HG02885 (cell line): Measurements from ENCODE around the gene WLS.
"Not testable (repeated sequence)": the region's sequence is repeated elsewhere in the genome, so short reads cannot be mapped to it uniquely, and the experiment has no call there.

Experiments
- ATAC-seq: cut with Tn5 transposase; IDR thresholded peaks from one replicate; pipeline ENCODE4 v1.9.1; 2021; ENCODE audit warnings: mild to moderate bottlenecking; ENCODE audit not compliant: unreplicated experiment, poor library complexity

WLS gene

GRCh38 chr1:68173283-68173935, 58.9 kb downstream of the WLS start:
- ATAC-seq: no peak

DNA sequence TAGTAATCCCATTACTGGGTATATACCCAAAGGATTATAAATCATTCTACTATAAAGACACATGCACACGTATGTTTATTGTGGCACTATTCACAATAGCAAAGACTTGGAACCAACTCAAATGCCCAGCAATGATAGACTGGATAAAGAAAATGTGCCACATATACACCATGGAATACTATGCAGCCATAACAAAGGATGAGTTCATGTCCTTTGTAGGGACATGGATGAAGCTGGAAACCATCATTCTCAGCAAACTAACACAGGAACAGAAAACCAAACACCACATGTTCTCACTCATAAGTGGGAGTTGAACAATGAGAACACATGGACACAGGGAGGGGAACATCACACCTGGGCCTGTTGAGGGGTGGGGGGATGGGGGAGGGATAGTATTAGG, 60.5 kb downstream of the WLS start:
- ATAC-seq: not testable (repeated sequence)

DNA sequence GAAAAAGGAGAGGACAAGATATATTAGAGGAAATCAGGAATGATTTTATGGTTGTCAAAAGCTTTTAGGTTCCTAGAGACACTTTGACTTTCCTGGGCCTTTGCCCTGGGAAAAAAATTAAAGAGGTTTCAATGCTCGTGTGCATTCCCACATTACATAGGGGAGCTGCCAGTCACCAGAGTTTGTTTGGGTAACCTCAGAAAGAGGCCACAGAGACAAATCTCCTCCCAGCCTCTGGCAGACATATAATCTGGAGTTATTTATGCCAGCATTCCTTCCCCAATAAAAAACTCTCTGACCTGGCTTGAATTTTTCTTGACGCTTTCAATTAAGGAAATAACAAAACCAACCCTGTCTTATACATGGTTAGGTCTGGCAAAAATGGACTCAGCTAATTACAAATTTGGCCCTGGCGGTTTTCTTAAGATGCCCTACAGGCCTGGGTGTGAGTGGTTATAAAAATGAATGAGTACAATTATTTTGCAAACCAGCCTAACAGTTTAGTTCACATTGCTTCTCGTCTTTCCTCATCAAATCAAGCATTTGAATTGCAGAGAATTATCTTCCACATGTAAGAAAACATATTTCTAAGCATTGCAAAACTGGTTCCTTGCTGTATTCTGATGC, 63.7 kb downstream of the WLS start:
- no peak for ATAC-seq

- ATAC-seq: no peak
Measured at GRCh38 chr1:68167211-68167610, 65.1 kb downstream of the WLS start.

DNA sequence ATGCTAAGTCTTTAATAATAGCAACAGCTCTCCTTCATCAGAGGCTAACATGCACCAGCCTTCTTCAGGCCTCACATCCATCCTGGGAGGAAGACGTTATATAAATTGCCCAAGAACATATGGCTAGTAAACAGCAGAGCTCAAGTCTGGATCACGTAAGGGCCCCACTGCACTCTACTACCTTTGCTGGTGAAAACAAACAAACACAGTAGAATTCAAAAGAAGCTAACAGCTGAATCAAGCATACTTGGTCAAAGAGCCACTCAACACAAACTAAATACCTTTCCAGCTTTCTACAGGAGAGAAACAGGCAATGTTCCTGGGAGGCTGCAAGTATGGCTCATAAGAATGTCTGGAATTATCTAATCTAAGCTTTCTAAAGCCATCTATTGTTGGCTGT, 66.0 kb downstream of the WLS start:
- no peak for ATAC-seq

DNA sequence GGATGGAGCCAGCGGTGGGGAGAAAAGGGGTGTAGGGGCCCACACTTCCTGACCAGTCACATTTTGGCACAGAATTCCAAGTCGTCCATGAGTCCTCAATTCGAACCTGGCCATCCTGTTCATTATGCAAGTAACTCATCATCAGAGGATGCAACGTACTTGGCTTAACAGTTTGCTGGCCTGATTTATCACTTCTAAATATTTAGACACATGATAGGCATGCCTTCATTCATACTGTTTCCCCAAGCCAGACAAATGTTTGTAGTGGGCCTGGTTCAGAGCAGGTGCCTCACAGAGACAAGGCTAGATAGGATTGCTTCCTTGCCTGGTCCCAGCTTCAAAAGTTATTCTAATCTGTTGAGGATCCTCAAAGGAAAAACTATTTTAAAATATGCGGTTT, 66.7 kb downstream of the WLS start:
- no peak for ATAC-seq

DNA sequence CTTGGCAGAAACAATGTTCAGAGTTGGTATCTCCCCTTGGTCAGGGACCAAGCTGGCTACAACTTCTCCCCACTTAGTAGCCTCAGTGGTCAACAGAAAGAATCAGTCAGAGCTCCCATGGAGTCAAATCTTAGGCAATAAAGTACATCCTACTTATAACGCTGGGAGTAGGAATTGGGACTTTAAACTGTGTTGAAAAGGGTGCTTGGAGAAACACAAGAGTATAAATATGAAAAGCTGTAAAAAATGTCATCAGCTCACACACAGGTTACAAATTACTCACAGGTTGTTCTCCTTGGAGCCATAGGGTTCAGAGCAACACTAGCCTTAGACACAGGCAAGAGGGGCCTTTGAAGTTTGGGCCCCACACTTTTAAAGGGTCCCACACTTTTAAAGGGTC, 67.4 kb downstream of the WLS start:
- no peak for ATAC-seq

DNA sequence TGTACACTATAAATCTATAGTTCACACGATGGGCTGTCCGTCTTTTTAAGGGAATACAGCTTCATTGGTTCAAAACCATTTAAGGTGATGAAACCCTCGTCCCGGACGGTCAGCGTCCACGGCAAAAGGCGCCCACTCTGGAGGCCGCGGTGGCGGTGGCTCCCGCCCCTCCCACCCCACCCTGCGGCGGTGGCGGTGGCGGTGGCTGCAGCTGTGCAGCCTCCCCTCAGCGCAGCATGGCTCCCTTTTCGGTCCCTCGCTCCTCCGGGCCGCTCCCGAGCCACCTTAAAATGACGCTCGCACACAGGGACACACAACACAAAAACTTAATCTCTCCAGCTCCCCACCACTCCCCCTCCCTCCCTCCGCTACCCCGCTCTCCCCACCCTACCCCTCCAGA, 69.1 kb downstream of the WLS start:
- no peak for ATAC-seq

- no peak for ATAC-seq
Measured at GRCh38 chr1:68162761-68163160, 69.6 kb downstream of the WLS start.

DNA sequence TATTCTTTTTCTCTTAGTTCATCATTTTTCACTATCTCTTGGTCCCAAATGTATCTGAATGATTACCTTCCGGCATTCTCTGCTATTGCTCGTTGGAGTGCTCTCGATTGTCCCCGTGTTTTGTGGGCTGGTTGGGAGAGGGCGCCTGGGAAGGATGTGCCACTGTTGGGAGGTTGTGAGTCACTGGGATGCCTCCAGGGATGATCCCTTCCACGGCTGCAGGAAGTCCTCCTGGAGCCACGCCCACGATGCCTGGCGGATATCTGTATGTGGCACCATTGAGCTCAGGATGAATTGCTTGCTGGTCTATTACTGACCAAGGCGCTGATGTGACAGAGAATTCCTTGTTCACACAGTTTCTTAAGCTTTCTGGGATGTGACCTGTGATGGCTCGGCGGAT, 70.7 kb downstream of the WLS start:
- not testable (repeated sequence) for ATAC-seq

- ATAC-seq: peak; percentile 90
Measured at GRCh38 chr1:68160935-68161334, 71.4 kb downstream of the WLS start.

- ATAC-seq: no peak
Measured at GRCh38 chr1:68160021-68160420, 72.3 kb downstream of the WLS start.

DNA sequence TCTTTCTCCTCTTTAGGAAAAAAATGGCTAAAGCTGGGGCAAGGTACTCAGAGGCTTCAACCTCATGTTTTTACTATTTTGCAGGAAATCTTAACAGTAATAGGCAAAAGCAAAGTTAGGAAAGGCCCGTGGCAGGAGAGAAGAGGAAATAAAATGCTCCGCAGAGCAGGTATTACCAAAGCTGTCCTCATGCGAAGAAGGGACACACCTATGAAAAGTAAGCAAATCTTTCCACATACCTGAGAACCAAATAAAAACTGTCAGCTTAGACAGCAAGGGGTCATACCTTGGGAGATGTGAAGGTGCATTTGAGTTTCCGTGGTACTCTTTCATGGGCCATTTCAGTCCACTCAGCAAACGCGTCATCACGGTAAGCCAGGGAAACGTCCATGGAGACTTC, 73.5 kb downstream of the WLS start:
- ATAC-seq: no peak

- ATAC-seq: no peak
Measured at GRCh38 chr1:68157416-68157815, 74.9 kb downstream of the WLS start.

- no peak for ATAC-seq
Measured at GRCh38 chr1:68151690-68152089, 80.6 kb downstream of the WLS start.

- no peak for ATAC-seq
Measured at GRCh38 chr1:68149907-68150306, 82.4 kb downstream of the WLS start.

- ATAC-seq: no peak
Measured at GRCh38 chr1:68149110-68149798, 83.1 kb downstream of the WLS start.

DNA sequence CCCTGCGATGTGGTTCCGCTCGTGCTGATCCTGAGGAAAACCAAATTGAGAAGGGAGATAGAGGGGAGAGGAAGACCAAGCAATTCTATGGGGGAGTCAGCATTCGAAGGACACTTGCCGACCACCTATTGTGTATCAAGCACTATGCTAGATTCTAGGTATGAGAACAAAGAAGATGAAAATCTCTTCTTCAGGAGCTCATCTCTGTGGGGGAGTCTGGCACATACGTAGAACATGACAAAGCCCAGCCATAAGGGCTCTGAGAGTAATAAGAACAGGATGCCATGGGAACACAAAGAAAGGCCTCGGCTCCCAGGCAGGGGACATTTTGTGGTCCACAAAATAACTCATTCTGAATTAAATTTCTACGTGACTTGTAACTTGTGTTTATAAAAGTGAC, 83.7 kb downstream of the WLS start:
- ATAC-seq: no peak

DNA sequence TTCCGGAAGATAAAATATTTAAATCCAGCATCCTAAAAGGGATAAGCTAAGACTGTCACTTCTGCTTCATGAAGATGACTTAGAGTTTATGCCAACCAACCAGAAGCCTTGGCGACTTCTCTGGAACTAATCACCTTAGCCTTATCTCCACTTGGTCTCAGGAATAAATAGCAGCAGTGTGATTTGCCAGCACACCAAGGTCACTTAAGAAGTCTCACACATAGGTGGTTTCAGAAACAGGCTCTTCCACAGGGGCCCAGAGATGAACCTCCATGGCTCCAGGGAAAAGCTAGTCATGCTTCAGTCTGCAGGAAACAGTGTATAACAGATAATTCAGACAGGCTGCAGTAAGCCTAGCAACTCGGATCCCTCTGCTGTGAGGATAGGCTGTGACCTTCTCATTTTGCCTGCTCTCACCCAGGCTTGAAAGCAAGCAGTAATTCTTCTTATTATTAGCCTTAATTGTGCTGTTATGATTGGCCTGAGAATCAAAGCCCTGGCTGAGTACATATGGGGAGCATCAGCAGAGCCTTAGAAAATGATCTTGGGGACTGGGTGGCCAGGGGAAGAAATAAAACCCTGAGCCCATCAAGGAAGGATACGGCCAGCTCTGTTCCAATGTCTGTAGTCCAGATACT, 84.7 kb downstream of the WLS start:
- no peak for ATAC-seq

- ATAC-seq: no peak
Measured at GRCh38 chr1:68145418-68146126, 86.8 kb downstream of the WLS start.

DNA sequence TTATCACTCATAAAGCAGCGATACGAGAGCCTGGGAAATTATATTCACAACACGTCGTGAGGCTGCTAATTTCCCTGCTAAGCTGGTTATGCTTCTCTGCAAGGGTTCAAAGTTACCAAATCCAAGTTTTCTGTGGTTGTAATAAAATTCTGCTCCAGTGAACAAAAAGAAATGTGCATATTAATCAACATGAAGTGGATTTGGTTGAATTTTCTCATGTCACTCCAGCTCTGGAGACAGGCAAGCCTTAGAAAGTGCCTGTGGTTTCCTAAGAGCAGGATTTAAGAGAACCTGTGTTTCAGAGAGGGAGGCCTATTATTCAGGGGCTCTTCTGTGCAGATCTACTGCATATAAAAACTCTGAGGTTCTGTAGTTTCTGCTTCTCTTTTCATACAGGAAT, 87.5 kb downstream of the WLS start:
- ATAC-seq: no peak
